ENCODE data around the gene DIAPH3. TPM values are rescaled to one million over a fixed set of nuclear protein-coding genes. Genes with fewer than 3 reads are reported as not detected.

The DIAPH3 gene
- total RNA-seq, 1 donor from 2014 or later = 0.22 TPM

- intact Hi-C loops (cut with micrococcal nuclease) = no loop called here
- DNase-seq (no peak), ATAC-seq (no peak)
Observed at GRCh38 chr13:59671881-59672280, 491.8 kb downstream of the DIAPH3 start.

- intact Hi-C loops (cut with micrococcal nuclease) = no loop called here
- peak; percentile 57 for ATAC-seq
- no peak for DNase-seq
Observed at GRCh38 chr13:59666504-59666903, 497.2 kb downstream of the DIAPH3 start.

GRCh38 chr13:59665732-59666131 is 498.0 kb downstream of the DIAPH3 start:
- intact Hi-C loops (cut with micrococcal nuclease) = no loop called here
- DNase-seq = no peak

GRCh38 chr13:59665184-59665583 is 498.5 kb downstream of the DIAPH3 start:
- ATAC-seq = no peak
- no peak for DNase-seq
- intact Hi-C loops (cut with micrococcal nuclease) = no loop called here

More at GRCh38 chr13:59665732-59666131, 498.0 kb downstream of the DIAPH3 start:
- ATAC-seq = no peak

- DNase-seq (no peak), ATAC-seq (no peak)
- intact Hi-C loops (cut with micrococcal nuclease) = no loop called here
Observed at GRCh38 chr13:59664586-59664985, 499.1 kb downstream of the DIAPH3 start.

- ATAC-seq (no peak), DNase-seq (no peak)
- intact Hi-C loops (cut with micrococcal nuclease) = no loop called here
Observed at GRCh38 chr13:59663707-59664106, 500.0 kb downstream of the DIAPH3 start.

GRCh38 chr13:59660582-59660981 is 503.1 kb downstream of the DIAPH3 start:
- DNase-seq (no peak), ATAC-seq (no peak)
- intact Hi-C loops (cut with micrococcal nuclease) = no loop called here

- no peak for DNase-seq
- no peak for ATAC-seq
- intact Hi-C loops (cut with micrococcal nuclease) = no loop called here
Observed at GRCh38 chr13:59659981-59660380, 503.7 kb downstream of the DIAPH3 start.

GRCh38 chr13:59658738-59659330 is 504.9 kb downstream of the DIAPH3 start:
- intact Hi-C loops (cut with micrococcal nuclease) = no loop called here

GRCh38 chr13:59658027-59658737 is 505.5 kb downstream of the DIAPH3 start:
- DNase-seq (no peak), ATAC-seq (peak; percentile 34)
- intact Hi-C loops (cut with micrococcal nuclease) = no loop called here

More at GRCh38 chr13:59658738-59659330, 504.9 kb downstream of the DIAPH3 start:
- DNase-seq (no peak), ATAC-seq (peak; percentile 91)

- intact Hi-C loops (cut with micrococcal nuclease) = no loop called here
- ATAC-seq (no peak), DNase-seq (no peak)
Observed at GRCh38 chr13:59653916-59654315, 509.8 kb downstream of the DIAPH3 start.

- no peak for ATAC-seq
- no peak for DNase-seq
- intact Hi-C loops (cut with micrococcal nuclease) = no loop called here
Observed at GRCh38 chr13:59651479-59651878, 512.2 kb downstream of the DIAPH3 start.

- DNase-seq (no peak), ATAC-seq (no peak)
- intact Hi-C loops (cut with micrococcal nuclease) = no loop called here
Observed at GRCh38 chr13:59643906-59644626, 519.7 kb downstream of the DIAPH3 start.

- intact Hi-C loops (cut with micrococcal nuclease) = no loop called here
- ATAC-seq = no peak
- no peak for DNase-seq
Observed at GRCh38 chr13:59643364-59643841, 520.3 kb downstream of the DIAPH3 start.

- ATAC-seq (no peak), DNase-seq (no peak)
- intact Hi-C loops (cut with micrococcal nuclease) = no loop called here
Observed at GRCh38 chr13:59641817-59642216, 521.9 kb downstream of the DIAPH3 start.

- ATAC-seq (no peak), DNase-seq (no peak)
- intact Hi-C loops (cut with micrococcal nuclease) = no loop called here
Observed at GRCh38 chr13:59641261-59641660, 522.5 kb downstream of the DIAPH3 start.

- DNase-seq (no peak), ATAC-seq (peak; percentile 19)
- intact Hi-C loops (cut with micrococcal nuclease) = no loop called here
Observed at GRCh38 chr13:59638404-59638803, 525.3 kb downstream of the DIAPH3 start.

GRCh38 chr13:59635589-59635988 is 528.1 kb downstream of the DIAPH3 start:
- DNase-seq = no peak

GRCh38 chr13:59633290-59633689 is 530.4 kb downstream of the DIAPH3 start:
- ATAC-seq (peak; percentile 40), DNase-seq (no peak)
- intact Hi-C loops (cut with micrococcal nuclease) = no loop called here

More at GRCh38 chr13:59635589-59635988, 528.1 kb downstream of the DIAPH3 start:
- intact Hi-C loops (cut with micrococcal nuclease) = no loop called here
- no peak for ATAC-seq

GRCh38 chr13:59631271-59631670 is 532.5 kb downstream of the DIAPH3 start:
- ATAC-seq = no peak
- DNase-seq = no peak
- intact Hi-C loops (cut with micrococcal nuclease) = no loop called here

Data from left ventricle myocardium superior (tissue), 1 donor.